Measurements from ENCODE around the gene COQ8A.

Gene COQ8A

DNA sequence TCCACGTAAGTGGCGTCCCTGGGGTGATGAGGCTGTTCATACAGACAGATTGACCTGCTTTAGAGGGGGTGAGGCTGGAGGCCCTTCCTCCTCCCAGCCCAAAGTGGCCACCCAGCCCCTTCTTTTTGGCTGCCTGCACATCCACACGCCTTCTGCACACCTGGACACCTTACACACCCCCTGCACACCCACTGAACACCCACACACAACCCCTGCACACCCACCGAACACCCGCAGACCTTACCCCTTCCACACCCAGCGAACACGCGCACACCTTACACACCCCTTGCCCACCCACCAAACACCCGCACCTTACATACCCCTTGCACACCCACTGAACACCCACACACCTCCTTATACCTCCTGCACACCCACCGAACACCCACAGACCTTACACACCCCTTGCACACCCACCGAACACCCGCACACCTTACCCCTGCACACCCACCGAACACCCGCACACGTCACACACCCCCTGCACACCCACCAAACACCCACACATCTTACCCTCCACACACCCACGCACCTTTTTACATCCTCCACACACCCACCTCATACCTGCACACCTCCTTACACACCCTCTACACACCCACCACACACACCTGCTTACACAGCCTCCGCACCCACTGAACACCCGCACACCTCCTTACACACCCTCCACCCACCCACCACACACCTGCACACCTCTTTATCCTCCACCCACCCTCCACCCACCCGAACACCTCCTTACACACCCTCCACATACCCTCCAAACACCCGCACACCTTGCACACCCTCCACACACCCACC lies 37.7 kb downstream of the COQ8A start:
- TF ChIP-seq TCF12 (IDR thresholded peaks at IDR 0.05; ENCODE audit: low read depth), result no peak
- no peak for TF ChIP-seq FOXM1 (IDR thresholded peaks at IDR 0.05; ENCODE audit: borderline replicate concordance, low read depth)
- no peak for TF ChIP-seq YY1 (IDR thresholded peaks at IDR 0.05; ENCODE audit: low read depth)
- no peak for TF ChIP-seq RAD21 (IDR thresholded peaks at IDR 0.05; ENCODE audit: low read depth)
- TF ChIP-seq NFIC (IDR thresholded peaks at IDR 0.05), result no peak
- TF ChIP-seq EP300 (IDR thresholded peaks at IDR 0.05; ENCODE audit: borderline replicate concordance), result no peak
- no peak for TF ChIP-seq CEBPB (IDR thresholded peaks at IDR 0.05)
- no peak for TF ChIP-seq CREB1 (IDR thresholded peaks at IDR 0.05; ENCODE audit: low read depth)
- TF ChIP-seq EGR1 (IDR thresholded peaks at IDR 0.05), result no peak
- no peak for TF ChIP-seq TAF1 (IDR thresholded peaks at IDR 0.05; ENCODE audit: low read depth)

DNA sequence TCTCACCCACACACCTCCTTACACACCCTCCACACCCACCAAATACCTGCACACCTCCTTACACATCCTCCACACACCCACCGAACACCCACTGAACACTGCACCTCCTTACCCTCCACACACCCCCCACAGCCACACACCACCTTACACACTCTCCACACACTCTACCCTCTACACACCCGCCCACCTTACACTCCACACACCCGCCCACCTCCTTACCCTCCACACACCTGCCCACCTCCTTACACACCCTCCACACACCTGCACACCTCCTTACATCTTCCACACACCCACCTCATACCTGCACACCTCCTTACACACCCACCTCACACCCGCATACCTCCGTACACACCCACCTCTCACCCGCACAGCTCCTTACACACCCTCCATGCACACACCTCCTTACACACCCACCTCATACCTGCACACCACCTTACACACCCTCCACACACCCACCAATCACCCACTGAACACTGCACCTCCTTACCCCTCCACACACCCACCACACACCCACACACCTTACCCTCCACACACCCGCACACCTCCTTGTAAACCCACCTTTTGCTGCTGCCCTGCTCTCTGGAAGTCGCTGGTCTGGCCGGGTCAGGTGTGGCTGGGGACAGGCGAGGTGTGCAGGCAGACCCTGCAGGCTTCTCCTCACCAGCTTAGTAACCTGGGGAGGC lies 38.5 kb downstream of the COQ8A start:
- TF ChIP-seq, protein P1, sequence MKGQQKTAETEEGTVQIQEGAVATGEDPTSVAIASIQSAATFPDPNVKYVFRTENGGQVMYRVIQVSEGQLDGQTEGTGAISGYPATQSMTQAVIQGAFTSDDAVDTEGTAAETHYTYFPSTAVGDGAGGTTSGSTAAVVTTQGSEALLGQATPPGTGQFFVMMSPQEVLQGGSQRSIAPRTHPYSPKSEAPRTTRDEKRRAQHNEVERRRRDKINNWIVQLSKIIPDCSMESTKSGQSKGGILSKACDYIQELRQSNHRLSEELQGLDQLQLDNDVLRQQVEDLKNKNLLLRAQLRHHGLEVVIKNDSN (IDR thresholded peaks at IDR 0.05), result no peak
- TF ChIP-seq TAF1 (IDR thresholded peaks at IDR 0.05; ENCODE audit: low read depth) (no peak), ZBTB7A (IDR thresholded peaks at IDR 0.05; ENCODE audit: low read depth) (no peak), CREB1 (IDR thresholded peaks at IDR 0.05; ENCODE audit: low read depth) (no peak), CEBPB (IDR thresholded peaks at IDR 0.05) (no peak), RAD21 (IDR thresholded peaks at IDR 0.05; ENCODE audit: low read depth) (no peak), NFIC (IDR thresholded peaks at IDR 0.05) (no peak)
- TF ChIP-seq, protein P2, sequence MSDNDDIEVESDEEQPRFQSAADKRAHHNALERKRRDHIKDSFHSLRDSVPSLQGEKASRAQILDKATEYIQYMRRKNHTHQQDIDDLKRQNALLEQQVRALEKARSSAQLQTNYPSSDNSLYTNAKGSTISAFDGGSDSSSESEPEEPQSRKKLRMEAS (IDR thresholded peaks at IDR 0.05), result no peak

DNA sequence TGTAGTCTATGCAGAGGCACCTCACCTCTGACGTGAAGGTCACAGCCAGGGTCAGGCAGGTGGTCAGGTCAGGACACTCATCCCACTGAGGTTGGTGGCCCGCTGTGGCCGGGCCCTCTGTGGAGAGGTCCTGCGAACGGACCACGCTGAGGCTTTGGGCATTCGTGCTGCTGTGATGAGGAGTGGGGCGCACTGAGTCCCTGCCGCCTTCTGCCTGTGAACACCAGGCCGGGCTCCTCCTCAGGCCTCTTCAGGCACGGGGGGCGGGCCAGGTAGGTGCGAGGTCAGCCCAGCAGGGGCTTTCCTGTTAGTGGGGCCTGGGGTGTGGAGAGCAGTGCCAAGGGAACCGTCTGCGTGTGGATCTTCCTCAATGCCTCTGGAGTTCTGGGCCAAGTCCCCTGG lies 39.0 kb downstream of the COQ8A start:
- TF ChIP-seq NFIC (IDR thresholded peaks at IDR 0.05) (no peak), EGR1 (IDR thresholded peaks at IDR 0.05) (no peak), ZBTB7A (IDR thresholded peaks at IDR 0.05; ENCODE audit: low read depth) (no peak), CREB1 (IDR thresholded peaks at IDR 0.05; ENCODE audit: low read depth) (no peak), YY1 (IDR thresholded peaks at IDR 0.05; ENCODE audit: low read depth) (no peak), TCF12 (IDR thresholded peaks at IDR 0.05; ENCODE audit: low read depth) (no peak), RAD21 (IDR thresholded peaks at IDR 0.05; ENCODE audit: low read depth) (no peak), TEAD4 (IDR thresholded peaks at IDR 0.05) (no peak), EP300 (IDR thresholded peaks at IDR 0.05; ENCODE audit: borderline replicate concordance) (no peak), CEBPB (IDR thresholded peaks at IDR 0.05) (no peak), TAF1 (IDR thresholded peaks at IDR 0.05; ENCODE audit: low read depth) (no peak), FOXM1 (IDR thresholded peaks at IDR 0.05; ENCODE audit: borderline replicate concordance, low read depth) (no peak)
- TF ChIP-seq, protein P3, sequence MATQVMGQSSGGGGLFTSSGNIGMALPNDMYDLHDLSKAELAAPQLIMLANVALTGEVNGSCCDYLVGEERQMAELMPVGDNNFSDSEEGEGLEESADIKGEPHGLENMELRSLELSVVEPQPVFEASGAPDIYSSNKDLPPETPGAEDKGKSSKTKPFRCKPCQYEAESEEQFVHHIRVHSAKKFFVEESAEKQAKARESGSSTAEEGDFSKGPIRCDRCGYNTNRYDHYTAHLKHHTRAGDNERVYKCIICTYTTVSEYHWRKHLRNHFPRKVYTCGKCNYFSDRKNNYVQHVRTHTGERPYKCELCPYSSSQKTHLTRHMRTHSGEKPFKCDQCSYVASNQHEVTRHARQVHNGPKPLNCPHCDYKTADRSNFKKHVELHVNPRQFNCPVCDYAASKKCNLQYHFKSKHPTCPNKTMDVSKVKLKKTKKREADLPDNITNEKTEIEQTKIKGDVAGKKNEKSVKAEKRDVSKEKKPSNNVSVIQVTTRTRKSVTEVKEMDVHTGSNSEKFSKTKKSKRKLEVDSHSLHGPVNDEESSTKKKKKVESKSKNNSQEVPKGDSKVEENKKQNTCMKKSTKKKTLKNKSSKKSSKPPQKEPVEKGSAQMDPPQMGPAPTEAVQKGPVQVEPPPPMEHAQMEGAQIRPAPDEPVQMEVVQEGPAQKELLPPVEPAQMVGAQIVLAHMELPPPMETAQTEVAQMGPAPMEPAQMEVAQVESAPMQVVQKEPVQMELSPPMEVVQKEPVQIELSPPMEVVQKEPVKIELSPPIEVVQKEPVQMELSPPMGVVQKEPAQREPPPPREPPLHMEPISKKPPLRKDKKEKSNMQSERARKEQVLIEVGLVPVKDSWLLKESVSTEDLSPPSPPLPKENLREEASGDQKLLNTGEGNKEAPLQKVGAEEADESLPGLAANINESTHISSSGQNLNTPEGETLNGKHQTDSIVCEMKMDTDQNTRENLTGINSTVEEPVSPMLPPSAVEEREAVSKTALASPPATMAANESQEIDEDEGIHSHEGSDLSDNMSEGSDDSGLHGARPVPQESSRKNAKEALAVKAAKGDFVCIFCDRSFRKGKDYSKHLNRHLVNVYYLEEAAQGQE (IDR thresholded peaks at IDR 0.05; ENCODE audit: low read depth), result no peak
- TF ChIP-seq, protein P1 (IDR thresholded peaks at IDR 0.05), result no peak
- TF ChIP-seq, protein P2 (IDR thresholded peaks at IDR 0.05), result no peak

DNA sequence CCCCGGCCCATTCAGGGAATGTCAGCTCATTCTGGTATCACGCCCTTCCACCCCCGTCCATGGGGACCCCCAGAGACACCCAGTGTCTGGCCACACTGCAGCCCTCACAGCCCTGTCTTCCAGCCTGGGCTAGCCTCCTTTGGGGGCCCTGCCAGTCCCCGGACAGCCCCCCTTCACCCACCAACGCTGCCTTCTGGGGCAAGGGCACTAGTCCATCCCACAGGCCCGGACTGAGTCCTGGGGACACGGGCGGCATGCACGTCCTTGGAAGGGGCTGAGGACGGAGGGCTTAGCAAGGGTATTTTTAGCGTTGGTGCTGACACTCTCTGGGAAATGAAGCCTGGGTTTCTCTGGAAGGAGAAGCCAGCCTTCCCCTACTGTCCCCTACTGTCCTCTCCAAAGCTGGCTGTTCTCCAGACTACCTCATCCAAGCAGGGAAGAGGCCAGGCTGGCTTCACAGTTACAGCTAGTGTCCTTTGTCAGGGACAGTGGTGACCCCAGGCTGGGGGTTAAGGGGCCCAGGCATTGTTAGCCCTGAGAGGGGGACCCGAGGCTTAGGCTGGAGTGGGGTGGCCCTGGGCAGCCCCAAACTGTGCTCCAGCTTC lies 39.5 kb downstream of the COQ8A start:
- TF ChIP-seq TEAD4 (IDR thresholded peaks at IDR 0.05) (no peak), FOXM1 (IDR thresholded peaks at IDR 0.05; ENCODE audit: borderline replicate concordance, low read depth) (no peak), YY1 (IDR thresholded peaks at IDR 0.05; ENCODE audit: low read depth) (no peak), CEBPB (IDR thresholded peaks at IDR 0.05) (no peak), CREB1 (IDR thresholded peaks at IDR 0.05; ENCODE audit: low read depth) (no peak), RAD21 (IDR thresholded peaks at IDR 0.05; ENCODE audit: low read depth) (no peak), TCF12 (IDR thresholded peaks at IDR 0.05; ENCODE audit: low read depth) (no peak), NFIC (IDR thresholded peaks at IDR 0.05) (no peak), EP300 (IDR thresholded peaks at IDR 0.05; ENCODE audit: borderline replicate concordance) (no peak), ZBTB7A (IDR thresholded peaks at IDR 0.05; ENCODE audit: low read depth) (no peak), TAF1 (IDR thresholded peaks at IDR 0.05; ENCODE audit: low read depth) (no peak), EGR1 (IDR thresholded peaks at IDR 0.05) (no peak)
- TF ChIP-seq, protein P3 (IDR thresholded peaks at IDR 0.05; ENCODE audit: low read depth), result no peak
- TF ChIP-seq, protein P1 (IDR thresholded peaks at IDR 0.05), result no peak
- TF ChIP-seq, protein P2 (IDR thresholded peaks at IDR 0.05), result no peak

All from Ishikawa (cell line).